HG03520 (cell line): ENCODE data around the gene GRB10.

Source experiments
- ATAC-seq: cut with Tn5 transposase; IDR thresholded peaks from one replicate; pipeline ENCODE4 v1.9.1; 2021; ENCODE audit warnings: mild to moderate bottlenecking, moderate library complexity; ENCODE audit not compliant: unreplicated experiment

The GRB10 gene

GRCh38 chr7:50721661-50722259 is 60.9 kb downstream of the GRB10 start:
- ATAC-seq: no peak

GRCh38 chr7:50721160-50721559 is 61.5 kb downstream of the GRB10 start:
- no peak for ATAC-seq

- no peak for ATAC-seq
Observed at GRCh38 chr7:50720295-50720694, 62.4 kb downstream of the GRB10 start.

- ATAC-seq: no peak
Observed at GRCh38 chr7:50718876-50719275, 63.8 kb downstream of the GRB10 start.

GRCh38 chr7:50718311-50718710 is 64.4 kb downstream of the GRB10 start:
- ATAC-seq: no peak

GRCh38 chr7:50717181-50717580 is 65.5 kb downstream of the GRB10 start:
- ATAC-seq: no peak

GRCh38 chr7:50714857-50715256 is 67.8 kb downstream of the GRB10 start:
- no peak for ATAC-seq

- no peak for ATAC-seq
Observed at GRCh38 chr7:50713123-50713965, 69.4 kb downstream of the GRB10 start.

GRCh38 chr7:50712252-50713122 is 70.2 kb downstream of the GRB10 start:
- ATAC-seq: no peak

- ATAC-seq: no peak
Observed at GRCh38 chr7:50711271-50712175, 71.2 kb downstream of the GRB10 start.

GRCh38 chr7:50710441-50711154 is 72.1 kb downstream of the GRB10 start:
- ATAC-seq: no peak

GRCh38 chr7:50709151-50709550 is 73.5 kb downstream of the GRB10 start:
- ATAC-seq: no peak

GRCh38 chr7:50707236-50708006 is 75.3 kb downstream of the GRB10 start:
- ATAC-seq: no peak

- ATAC-seq: no peak
Observed at GRCh38 chr7:50706469-50706937, 76.2 kb downstream of the GRB10 start.

- ATAC-seq: no peak
Observed at GRCh38 chr7:50704844-50705243, 77.9 kb downstream of the GRB10 start.

- ATAC-seq: no peak
Observed at GRCh38 chr7:50703654-50704053, 79.0 kb downstream of the GRB10 start.

- ATAC-seq: no peak
Observed at GRCh38 chr7:50699143-50699542, 83.6 kb downstream of the GRB10 start.

GRCh38 chr7:50697748-50698147 is 84.9 kb downstream of the GRB10 start:
- no peak for ATAC-seq
